Measurements from ENCODE around the gene TMEM178B.

Gene TMEM178B

DNA sequence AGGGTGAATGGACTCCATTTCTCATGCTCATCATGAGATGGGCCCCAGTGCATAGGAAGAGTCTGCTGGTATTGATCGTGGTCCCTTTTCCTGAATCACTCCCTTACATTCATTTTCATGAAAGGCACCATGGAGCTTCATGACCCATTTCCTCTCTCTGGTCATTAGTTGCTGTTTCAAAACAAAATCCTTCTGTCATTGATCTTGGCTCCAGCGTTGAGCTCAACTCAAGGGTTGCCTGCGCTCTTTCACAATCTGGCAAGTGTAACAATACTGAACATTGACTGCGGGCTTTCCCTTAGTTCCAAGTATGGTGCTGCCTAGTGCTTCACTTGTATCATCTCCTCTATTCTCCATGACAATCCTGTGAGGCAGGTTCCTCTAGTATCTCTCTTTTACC, 197.6 kb downstream of the TMEM178B start:
- DNase-seq = no peak

DNA sequence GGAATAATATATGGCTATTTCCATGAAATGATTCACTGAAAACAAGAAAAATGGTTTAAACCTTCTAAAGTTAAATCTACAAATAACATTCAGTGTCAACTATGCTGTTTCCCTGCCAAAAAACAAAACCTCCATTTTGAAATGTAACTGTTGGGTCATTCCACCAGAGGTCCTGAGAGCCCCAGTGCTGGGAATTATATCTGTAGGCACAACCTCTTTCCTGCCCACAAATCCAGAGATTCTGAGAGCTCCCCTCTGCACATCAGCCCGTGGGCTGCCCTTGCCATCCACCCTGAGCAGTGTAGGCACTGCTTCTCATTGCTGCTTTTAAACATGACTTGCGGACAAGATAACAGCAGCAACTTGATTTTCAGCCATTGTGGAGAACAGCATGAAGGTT, 198.6 kb downstream of the TMEM178B start:
- DNase-seq = no peak

DNA sequence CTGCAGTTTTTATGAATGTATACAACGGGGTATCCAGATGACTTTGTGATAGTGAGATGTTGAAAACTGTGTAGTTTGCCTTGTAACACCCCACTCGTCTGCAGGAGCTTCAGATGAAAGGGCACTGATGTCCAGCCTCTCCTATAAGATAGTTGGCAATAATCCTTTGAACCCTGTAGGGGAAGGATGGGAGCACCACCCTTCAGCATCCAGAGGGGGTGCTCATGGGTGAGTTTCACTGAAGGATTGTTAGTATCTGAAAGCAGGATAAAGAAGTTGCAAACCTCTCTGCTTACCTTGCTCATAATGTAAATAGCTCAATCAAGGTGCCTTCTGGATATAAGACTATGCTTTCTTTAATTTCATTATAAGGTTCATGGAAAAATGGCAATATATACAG, 201.5 kb downstream of the TMEM178B start:
- no peak for DNase-seq

DNA sequence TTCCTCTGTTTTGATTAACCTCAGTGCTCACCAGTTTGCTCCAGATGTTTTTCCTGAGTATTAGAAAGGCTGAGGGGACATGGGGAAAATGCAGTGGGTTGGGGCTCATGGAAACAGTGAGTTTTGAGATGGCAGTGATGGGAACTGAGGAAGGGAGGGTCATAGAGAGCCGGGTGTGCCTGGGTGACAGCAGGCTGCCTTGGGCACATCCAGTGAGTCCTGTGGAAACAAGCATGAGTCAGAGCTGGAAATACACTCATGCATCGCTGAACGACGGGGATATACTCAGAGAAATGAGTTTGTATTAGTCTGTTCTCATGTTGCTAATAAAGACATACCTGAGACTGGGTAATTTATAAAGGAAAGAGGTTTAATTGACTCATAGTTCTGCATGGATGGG, 202.2 kb downstream of the TMEM178B start:
- no peak for DNase-seq

DNA sequence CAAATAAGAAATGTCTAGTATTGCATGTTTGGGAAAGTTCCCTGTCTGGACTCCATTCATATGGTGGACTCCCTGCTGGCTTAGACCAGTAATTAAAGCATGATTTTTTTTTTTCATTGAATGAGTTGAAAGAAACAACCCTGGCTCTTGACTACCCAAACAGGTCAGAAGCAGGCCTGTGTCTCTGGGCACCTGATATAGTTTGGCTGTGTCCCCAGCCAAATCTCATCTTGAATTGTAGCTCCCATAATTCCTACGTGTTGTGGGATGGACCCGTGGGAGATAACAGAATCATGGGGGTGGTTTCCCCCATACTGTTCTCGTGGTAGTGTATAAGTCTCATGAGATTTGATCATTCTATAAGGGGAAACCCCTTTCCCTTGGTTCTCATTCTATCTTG, 206.2 kb downstream of the TMEM178B start:
- no peak for DNase-seq

DNA sequence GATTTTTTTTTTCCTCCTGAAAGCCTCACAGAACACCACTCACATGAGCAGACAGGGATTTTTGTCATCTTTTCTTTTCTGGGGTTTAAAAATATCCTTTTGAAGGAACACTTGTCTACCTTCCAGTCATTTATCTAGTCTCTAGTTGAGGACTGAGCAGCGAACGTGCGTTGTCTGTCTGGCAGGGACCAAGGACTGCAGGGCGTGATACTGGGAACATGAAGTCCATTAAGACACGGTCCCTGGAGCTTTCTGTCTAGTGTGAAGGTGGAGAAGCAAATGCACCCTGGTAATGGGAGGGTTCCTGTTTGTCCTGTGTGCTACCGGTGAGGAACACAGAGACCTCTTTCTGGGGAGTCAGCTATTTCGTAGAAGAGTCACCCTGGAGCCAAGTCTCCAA, 207.4 kb downstream of the TMEM178B start:
- no peak for DNase-seq

DNA sequence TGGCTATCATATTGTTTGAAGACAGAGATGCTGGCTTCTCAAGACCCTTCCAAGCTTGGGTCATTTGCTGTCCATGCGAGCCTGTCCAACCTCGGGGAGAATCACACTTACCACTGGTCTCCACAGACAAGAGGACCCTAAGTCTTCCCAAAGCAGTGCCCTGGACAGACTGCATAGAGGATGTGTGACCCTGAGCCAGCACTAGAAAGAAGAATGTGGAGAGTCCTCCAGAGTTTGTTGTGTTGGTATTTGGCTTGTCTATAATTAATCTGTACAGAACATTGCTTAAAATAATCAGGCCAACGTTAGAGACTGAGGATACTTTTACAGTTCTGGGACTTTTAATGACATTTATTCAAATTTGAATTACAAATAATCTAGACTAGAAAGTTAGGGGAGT, 212.7 kb downstream of the TMEM178B start:
- DNase-seq = no peak

DNA sequence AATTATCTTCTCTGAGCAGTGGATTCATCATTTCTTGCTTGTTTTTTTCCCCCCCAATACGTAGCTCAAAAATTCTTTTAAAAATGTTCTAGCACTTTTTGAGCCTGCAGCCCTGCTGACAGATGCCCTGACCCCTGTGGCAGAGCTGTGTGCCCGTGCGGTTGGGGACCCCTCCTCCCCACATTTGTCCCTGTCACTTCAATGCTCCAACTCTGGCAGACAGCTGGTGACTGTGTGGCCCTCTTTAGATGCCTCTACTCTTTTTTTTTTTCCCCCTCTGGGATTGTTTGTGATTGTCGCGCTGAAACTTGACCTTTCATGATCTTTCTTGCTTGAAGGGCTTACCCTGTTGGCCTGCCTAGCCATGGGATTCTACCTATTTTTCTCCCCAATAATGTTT, 214.1 kb downstream of the TMEM178B start:
- no peak for DNase-seq

DNA sequence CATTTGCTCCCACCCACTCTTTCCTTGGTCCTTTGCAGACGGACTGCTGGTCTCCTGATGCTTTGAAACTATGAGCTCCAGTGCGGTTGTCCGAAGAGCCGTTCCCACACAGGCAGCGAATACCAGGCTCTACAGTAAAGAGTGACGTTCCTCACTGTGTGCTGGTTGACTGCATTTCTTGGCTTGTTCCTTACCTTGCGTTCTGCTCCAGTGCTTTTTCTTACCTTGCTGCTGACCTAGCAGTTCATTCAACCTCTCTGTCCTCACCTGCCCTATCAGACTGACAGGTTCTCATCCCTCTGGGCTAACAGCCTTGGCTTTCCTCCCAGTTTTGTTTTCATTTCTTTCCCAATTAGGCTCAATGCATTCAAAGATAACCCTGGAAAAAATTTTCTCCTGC, 214.8 kb downstream of the TMEM178B start:
- no peak for DNase-seq

DNA sequence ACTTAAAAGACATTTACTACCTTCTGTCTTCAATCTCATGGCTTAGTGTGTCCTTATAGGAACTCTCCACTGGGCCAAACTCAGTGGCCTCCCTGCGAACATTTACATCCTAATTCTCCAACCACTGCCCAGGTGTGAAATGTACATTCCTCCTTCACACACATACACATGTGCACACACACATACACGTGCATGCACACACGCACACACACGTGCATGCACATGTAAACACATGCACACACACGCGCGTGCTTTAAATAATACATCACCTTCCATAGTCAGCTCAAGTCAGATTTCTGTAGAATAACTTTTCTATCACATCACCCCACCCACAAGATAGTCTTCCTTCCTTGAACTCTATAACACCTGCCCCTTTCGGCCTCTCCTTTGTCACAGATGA, 216.5 kb downstream of the TMEM178B start:
- no peak for DNase-seq

DNA sequence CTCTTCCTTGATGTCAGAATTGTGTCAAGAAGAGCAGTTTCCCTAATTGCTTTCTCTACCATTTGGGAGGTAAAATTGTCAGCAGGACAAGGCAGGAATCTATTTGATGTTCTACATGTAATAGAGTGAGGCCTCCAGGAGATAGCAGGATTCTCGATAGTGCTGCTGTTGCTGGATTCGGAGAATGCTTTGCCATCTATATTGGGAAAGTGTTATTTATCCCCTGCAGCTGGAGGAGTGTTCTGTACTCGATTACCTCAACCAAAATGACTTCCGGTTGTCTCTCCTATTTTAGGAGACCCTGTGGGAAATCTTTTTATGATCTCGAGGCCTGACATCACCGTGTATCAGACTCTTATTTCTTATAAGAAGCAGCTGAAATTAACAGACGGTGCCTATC, 217.1 kb downstream of the TMEM178B start:
- DNase-seq = no peak

DNA sequence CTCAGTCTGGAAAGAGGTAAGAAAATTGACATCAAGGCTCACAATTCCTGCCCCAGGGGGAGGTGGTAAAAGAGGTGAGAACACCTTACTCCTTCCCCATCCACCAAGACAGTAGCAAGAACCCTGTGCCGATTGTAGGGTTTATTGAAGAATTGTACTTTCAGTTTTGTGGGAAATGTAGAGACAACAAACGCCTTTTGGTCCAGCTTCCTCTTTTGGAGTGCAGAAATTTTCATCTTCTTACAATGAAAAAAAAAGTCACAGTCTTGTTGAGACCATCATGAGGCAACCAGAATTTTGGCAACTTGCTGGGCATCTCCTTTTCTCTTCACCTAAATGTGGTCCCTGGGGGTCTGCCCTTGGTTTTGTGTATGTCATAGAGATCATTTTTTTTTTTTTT, 217.7 kb downstream of the TMEM178B start:
- no peak for DNase-seq

DNA sequence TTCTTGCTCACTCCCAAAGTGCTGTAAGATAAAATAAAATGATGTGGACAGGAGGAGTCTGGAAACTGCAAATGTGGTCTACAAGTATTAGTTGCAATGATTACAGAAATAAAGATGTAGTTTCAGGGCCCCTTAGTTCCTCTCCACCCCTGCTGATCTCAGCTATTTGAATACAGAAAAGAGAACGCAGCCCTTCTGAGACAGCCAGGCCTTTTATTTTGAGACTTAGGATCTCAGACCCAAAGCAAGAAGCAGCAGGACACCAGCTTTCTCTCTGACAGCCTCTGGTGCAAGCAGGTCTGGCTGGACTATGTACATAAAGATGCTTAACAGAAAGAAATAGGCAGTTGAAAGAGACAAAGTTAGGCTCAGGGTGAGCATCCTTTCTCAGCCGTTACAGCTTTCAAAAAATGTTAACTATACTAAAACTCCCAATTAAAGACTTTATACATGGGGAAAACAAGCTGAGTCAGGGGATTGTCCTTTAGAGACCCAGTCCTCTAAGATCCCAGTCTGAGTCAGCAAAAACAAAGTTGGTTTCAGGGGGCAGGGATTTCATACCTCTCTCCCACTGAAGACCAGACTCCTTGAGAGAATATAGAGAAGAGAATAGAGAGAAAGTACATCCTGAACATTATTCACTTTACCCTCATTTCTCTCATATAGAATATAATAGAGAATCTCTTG, 220.4 kb downstream of the TMEM178B start:
- no peak for DNase-seq

DNA sequence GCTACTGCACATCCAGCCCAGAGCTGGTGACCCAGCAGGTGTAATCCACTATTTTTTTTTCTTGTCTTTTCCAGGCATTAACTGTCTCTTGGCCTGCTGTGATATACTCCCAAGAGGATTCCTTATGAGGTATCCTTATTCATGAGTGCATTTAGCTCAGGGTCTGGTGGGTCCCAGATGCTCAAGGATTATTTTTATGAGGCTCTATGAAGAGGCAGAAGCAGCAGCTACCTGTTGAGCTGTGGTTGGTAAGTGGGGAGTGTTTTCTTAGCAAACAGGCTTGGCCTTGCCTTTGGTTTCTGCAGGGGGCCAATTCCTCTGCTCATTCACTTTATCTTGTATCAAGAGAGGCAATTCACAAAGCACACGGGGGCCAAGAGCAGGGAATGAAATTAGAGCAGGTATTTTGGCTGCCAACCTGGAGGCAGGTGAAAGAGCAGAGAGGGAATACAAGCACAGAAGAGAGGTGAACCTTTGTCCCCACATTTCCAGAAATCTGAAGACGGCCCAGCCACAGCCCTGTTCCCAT, 221.6 kb downstream of the TMEM178B start:
- DNase-seq = no peak

DNA sequence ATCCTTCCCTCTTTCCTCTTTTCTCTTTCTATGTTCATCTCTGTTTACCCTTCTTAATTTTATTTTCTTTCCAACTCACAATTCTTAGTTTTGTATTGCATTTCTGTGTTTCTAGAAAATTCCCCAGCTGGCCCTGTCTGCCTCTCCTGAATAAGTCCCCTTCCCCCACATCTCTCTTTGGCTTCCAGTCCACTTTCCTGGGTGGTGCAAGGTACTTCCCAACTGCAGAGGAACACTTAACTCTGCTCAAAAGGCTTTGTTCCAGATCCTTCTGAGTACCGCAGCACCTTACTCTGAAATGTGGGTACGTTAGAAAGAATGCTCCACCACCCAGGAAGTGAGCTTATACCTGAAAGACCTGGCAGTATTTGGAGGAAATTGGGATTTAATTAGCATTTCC, 227.0 kb downstream of the TMEM178B start:
- no peak for DNase-seq

DNA sequence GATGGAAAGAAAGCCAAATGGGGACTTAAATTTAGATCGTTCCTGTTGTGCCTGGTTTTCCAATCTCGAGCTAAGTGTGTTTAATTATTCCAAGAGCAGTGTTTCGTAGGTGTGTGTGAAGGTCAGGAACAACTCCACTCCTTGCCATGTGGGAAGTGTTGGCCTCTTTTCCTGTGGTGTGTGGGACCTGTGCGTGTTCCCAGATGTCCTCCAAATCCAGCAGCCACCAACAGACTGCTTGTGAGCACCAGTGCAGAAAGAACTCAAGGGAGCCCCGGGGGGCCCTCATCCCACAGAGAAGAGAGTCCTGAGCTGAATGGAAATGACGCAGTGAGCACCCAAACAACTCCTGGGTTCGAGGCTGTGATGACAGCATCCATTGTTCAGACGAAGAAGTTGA, 227.7 kb downstream of the TMEM178B start:
- DNase-seq = no peak

DNA sequence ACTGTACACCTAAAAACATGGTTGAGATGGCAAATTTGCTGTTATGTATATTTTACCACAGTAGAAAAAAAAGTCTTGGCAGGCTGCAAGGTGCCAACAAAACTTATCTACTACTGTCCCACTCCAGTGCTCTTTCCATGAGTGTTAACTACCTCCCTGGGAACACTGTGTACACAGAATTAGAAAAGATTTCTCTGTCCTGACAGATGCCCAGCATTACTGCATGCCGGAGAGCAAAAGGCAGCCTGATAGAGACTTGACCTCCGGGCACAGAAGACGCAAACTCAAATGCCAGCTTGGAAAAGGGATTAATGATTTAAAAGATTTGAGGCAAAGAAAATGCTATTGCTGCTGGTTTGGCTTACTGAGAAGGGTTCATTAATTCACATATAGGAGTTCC, 228.8 kb downstream of the TMEM178B start:
- no peak for DNase-seq

DNA sequence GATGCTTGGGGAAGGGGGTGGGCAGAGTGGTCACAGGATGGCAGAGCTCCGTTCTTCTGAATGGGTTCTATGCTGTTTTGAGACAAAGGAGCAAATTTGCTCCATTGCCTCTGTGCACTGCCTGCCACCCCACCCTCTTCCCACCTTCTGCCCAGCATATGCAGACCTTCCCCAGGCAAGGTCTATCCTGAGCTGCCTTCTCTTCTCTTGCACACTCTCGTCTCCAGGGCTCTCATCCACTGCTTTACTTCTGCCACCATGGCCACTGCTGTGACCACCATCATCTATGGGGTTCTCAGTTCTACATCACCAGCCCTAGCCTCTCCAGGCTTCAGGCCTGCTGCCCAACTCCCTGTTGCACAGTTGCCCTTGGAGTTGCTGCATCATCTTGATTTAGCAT, 230.4 kb downstream of the TMEM178B start:
- no peak for DNase-seq

DNA sequence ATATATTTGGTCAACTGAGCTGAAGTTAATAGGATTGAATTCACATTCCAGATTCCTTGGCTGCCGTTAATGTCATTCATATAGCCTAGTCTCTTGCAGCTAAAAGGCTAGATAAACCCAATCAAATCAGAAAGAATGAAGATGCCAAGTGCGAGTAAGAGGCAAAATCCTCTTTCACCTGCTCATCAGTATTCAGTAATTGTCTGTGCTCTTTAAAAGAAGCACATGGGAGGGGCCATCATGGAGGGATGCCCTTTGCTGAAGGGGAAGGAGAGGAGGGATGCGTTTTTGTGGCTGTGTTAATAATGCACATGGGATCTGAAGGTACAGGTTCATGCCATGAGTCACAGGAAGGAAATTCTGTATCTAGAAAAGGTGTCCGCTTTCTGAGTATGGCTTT, 232.2 kb downstream of the TMEM178B start:
- no peak for DNase-seq

DNA sequence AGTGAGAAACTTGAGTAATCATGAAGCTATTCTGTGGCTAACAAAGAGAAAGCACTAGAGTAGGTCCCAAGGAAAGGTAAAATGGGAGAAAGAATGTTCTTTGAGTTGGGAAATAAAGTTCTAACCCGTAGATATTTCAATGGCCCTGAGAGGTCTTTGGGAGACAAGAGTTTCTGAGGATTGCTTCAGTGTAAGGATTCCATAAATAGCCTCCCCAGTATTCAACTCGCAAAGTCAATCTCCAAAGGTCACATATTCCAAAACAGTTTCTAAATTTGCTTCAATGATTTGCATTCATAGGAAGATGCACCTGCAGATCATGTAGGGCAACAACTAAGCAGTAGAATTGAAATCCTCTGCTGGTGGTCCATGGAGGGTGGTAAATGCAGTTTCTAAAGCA, 238.5 kb downstream of the TMEM178B start:
- DNase-seq = no peak

DNA sequence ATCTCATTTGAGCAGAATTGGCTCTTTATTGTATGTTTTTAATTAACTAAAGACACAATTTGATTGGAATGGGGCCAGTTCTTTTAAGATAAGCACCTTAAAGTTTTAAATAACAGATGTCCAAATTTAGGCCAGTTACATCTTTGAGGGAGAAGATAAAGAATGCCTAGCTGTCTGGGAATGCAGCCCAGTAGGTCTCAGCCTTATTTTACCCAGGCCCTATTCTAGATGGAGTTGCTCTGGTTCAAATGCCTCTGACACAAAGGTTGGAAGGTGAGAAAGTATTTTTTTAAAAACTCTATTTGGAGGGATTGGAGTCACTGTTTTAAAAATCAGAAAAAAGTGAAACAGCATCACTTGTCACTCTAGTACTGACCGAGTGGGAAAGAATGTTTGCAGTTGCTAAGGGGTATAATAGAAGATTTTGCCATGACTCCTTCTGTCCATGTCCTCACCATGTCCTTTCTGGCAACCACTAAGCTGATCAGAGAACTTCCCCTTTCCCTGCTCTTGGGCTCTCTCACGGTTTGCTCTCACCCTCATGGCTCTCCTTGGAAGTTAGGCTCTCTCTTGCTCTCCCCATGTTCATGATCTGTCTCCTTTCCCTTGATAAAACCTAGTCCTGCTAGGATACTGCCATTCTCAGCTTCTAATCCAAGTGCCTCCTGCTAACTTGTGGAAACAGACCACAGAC, 239.1 kb downstream of the TMEM178B start:
- DNase-seq = no peak

DNA sequence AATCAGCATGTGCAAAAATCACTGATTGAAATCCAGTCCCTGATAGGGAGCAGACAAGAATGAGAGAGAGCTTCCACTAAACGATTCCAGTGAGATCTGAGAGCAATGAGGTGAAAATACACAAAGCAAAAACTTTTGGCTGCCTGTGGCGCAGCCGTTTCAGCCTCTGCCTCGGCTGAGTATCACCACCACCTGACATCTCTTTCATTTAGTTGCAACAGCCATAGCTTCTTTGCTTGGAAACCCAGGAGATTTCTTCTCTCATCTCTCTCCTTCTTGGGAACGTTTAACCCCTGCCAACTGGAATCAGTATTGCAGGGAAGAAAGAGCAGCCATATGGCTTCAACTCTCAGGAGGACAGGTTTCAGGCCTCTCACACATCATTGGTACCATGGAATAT, 240.0 kb downstream of the TMEM178B start:
- no peak for DNase-seq

DNA sequence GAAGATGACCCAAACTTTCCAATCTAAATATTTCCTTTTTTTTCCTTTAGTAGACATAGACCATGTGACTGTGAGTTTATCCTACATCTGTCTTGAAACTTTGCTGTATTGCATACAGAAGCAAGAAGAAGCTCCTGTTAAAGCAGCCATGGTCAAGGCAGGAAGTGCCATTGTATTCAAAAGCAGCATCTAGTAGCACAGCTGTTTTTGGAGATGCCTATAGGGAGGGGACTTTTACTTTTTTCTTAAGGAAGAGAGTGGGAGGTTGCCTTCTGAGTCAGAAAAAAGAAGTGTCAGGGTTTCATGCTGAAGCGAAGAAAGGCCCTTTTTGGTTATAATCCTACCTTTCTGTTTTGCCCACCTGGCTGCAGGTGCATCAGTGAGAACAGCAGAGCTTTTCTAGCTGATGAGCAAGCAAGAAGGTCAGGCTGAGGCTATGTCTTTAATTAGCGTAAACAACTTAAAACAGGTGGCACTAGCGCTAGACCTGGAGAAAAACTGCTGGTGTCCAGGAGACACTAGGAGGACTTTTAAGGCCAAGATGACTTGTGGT, 243.2 kb downstream of the TMEM178B start:
- DNase-seq = no peak

DNA sequence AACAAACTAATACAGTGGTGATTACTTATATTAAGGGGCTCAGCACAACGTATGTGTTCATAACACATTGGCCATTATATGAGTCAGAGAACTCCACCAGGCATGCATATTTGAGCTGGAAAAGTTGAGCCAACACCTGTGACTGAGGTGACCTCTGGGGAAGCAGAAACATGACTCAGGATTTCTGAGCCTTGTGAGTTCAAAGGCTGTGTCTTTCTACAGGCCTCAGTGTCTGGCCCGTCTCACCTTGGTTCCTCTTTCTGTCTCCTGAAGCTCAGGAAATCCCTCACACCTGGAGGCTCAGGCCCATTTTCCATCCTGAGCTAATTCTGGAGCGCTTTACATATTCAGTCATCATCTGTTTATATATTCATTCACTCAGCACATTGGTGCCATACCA, 246.4 kb downstream of the TMEM178B start:
- no peak for DNase-seq

DNA sequence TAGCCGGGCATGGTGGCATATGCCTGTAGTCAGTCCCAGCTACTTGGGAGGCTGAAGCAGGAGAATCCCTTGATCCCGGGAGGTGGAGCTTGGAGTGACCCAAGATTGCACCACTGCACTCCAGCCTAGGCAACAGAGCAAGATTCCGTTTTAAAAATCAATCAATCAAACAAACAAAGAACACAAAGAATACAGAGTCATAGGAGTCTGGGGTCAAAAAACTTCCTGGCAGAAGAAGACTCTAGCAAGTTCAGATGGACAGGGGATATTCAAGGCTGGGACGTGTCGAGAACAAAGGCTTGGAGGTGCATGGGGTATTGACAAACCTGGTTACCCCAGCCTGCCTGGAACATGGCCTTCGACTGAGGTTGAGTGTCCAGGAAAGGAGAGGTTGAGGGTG, 248.5 kb downstream of the TMEM178B start:
- no peak for DNase-seq
